ENCODE results near the gene RASGEF1B.
"Not testable (repeated sequence)": the region's sequence is repeated elsewhere in the genome, so short reads cannot be mapped to it uniquely, and the experiment has no call there.

The RASGEF1B gene

GRCh38 chr4:81426770-81427289, 44.9 kb downstream of the RASGEF1B start:
- no peak for DNase-seq

DNA sequence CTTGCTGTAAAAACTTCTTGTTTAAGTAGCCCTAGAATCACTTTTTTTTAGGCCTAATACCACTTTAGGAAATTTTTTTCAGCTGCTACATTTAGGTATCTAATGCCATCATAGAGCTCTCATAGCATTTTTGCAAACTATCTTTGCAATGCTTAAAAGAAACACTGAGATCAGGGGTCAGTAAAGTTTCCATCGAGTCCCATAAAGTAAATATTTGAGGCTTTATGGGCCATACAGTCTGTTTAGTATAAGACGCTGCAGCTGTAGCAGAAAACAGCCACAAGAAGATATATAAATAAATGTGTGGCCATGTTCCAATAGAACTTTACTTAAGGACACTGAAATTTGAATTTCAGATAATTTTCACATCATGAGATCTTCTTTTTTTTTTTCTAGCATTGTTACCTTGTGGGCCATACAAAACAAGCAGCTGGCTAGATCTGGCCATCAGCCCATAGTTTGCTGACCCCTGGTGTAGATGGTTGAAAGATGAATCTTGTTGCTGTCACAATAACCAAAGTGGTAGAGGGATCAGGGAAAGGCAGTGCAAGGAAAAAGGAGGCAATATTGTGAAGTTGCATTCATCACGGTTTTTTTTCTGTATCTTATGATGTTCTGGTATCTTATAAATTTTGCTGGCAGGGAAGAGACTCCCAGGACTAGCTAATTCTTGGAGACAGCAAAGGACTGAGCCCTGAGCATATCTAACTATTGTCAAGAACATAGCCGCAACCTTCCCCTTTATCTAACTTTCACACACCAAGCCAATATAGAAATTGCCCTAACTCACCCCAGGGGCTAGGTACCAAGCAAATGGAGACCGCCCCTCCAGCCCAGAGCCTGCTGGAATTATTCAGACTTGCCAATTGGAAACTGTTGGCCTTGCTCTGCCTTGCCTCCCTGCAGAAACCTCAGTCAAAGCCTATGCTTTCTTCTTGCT, 46.6 kb downstream of the RASGEF1B start:
- no peak for DNase-seq

- no peak for DNase-seq
Observed at GRCh38 chr4:81424336-81424735, 47.4 kb downstream of the RASGEF1B start.

GRCh38 chr4:81422595-81422994, 49.1 kb downstream of the RASGEF1B start:
- peak; percentile 17 for DNase-seq

DNA sequence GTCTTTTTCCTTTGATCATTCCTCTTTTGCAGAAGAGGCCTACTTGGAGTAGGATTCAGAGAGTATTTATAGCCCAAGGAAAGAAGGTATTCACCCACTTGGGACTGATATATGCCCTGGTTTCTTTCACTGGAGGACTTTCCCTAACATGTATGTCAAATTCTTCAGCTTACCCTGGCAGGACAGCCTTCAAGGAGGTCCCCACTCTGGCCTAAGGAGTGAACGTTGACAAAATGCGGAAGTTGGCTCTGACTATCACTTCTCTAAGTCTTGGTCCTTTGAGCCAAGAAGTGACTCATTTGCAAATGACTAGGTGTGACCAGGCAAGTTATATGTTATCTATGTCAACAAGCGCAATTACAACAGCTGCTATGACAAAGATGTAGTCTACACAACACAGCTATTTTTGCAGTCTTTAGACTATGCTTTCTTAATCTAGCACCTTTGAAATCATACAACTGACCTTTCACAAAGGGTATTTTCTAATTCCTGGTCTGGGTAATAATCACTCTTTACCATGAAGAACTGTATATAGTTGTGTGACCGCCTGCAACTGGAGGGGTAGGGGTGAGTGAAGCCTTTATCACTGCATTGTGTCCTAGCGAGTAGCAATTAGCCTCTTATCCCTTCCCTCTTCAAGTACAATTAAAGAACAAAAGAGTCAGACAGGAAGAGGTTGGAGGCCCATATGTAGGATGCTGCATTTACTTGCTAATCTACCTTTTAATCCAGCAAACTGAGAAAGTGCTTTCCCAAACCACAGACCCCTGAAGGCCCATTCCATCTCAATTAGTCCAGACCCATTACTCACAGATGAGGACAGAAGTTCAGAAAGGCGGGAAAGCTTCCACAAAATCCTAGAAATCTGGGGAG, 50.1 kb downstream of the RASGEF1B start:
- DNase-seq: peak; percentile 16

- DNase-seq: no peak
Observed at GRCh38 chr4:81418572-81418971, 53.1 kb downstream of the RASGEF1B start.

DNA sequence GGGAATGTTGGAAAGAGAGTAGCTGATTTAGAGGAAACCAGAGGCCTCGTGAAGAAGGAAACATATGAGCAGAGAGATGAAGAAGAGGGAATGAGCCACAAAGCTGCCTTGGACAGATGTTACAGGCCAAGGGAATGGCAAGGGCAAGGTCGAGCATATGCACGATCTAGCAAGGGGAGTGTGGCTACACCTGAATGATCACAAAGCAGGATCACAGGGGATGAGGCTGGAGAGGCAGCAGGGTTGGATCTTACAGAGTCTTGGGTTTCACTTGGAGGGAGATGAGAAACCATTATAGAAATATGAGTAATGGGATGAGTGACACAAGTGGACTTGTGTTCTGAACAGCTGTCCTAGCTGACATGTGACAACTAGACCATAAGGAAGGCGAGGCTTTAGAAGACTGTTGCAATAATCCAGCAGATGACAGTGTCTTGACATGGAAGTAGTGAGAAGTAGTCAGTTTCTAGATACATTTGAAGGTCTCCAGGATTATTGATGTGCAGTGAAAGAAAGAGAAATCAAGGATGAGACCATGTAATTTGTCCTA, 58.7 kb downstream of the RASGEF1B start:
- no peak for DNase-seq

DNA sequence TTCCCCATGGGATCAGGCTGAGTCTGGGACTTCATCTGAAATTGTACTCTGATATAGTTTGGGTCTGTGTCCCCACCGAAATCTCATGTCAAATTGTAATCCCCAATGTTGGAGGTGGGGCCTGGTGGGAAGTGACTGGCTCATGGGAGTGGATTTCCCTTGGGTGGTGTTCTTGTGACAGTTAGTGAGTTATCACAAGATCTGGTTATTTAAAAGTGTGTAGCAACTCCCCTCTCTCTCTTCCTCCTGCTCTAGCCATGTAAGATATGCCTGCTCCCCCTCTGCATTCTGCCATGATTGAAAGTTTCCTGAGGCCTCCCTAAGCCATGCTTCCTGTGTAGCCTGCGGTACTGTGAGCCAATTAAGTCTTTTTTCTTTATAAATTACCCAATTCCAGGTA, 61.0 kb downstream of the RASGEF1B start:
- DNase-seq: no peak

- DNase-seq: no peak
Observed at GRCh38 chr4:81409836-81410235, 61.9 kb downstream of the RASGEF1B start.

DNA sequence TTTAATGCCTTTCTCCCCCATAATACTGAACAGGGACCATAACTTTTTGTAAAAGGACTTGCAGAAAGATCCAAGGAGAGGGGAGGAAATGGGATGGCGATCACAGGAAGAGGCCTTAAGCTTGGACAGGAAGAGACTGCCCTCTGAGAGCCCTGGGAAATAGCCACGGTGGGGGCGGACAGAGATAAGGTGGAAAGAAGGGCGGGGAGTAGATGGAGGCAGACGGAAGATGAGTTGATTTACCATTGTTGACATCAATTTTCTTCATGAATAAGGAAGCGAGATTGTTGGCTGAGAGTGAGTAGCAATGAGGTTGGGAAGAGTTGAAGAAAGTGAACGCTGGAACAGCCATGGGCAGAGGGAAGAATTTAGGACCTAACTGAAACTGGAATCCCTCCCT, 63.4 kb downstream of the RASGEF1B start:
- no peak for DNase-seq

DNA sequence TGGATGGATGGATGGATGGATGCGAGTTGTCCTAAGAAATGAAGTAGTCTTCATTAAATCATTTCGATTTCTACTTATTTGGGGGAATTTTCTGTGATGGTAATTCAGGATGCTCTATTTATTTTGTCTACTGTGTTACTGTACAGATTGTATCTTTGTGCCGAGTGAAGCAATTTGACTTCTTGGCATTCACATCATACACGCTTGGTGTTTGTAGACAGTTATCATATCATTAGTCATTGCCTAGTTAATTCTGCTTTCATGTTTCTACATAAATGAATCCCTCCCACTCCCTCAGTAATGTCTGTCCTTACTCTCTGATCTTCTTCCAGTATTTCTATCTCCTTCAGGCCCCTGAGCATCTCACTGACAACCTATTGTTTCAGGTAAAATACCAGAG, 64.0 kb downstream of the RASGEF1B start:
- no peak for DNase-seq

DNA sequence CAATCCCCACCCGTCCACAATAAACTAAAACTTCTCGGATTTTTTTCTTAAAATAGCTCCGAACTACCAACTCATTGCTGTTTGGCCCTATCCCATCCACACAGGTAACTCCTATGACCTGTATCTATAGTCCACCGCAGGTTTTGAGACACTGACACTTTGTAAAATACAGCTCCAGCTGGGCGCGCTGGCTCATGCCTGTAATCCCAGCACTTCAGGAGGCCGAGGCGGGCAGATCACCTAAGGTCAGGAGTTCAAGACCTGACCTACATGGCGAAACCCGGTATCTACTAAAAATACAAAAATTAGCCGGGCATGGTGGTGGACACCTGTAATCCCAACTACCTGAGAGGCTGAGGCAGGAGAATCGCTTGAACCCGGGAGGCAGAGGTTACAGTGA, 65.2 kb downstream of the RASGEF1B start:
- not testable (repeated sequence) for DNase-seq

- DNase-seq: peak; percentile 75
Observed at GRCh38 chr4:81405900-81406401, 65.8 kb downstream of the RASGEF1B start.

DNA sequence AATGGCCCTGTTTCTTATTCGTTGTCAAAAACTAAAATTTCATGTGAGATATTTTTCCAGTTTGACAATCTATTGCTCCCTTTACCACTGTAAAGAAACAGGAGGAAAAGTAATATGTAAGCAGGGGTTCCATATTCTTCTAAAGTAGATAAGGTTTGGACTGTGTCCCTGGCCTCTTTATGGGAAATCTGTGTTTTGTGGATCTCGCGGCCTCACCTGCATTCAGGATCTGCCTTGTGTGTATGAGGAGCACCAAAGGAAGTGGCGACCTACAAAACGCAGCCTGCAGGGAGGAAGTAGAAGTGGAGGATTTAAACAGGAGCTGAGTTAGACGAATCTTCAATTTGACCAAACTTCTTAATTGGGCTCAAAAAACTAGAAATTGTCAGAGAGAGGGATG, 67.0 kb downstream of the RASGEF1B start:
- DNase-seq: no peak

GRCh38 chr4:81404294-81404693, 67.4 kb downstream of the RASGEF1B start:
- DNase-seq: no peak

DNA sequence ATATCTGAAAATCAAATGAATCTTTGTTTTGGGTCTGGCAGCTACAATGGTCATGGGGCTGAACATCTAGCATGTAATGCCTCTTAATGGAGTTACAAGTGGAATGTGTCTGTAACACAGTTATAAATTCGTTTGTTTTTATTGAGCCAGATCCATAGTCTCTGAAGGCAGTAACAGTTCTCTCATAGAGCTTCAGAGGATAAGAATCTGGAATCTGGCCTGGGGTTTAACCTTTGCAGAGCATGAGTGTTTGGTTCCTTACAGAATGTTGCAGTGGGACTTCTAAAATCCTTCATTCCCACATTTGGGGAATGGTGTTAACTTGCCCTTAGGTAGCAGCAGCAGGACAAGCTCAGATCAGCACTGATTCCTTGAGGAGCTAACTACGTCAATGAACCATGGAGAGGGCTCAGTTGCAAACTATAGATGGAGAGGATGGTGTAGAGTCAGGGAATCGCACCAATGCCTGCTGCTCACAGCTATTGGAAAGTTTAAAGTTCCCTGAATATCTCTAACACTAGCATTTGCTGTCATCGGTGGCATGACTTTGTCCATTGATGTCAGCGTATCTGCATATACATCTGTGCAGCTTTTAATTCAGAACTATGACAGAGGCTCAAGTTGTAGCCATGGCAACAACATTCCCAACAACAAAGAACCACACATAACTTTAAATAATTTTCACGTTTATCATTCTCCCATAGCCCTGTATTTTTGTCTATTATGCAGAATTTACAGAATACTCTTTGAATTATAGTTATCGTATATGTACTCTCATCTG, 72.2 kb downstream of the RASGEF1B start:
- no peak for DNase-seq

DNA sequence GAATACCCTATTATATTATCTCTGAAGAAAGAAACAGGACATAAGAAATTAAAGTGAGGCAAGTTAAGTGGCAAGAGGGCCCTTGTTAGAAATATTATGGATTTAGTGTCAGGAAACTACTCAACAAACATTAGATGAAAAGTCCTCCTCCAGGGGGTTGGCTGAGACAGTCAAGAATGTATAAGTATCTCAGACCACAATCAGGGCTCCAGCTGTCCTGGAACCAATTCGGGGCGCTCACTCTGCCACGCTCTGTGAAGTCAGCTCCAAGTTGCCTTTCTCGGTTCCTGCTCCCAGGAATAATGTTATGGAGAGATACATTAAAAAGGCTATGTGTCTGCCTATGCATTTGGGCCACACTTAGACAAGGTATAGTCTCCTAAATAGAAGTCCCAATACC, 73.3 kb downstream of the RASGEF1B start:
- no peak for DNase-seq

- DNase-seq: no peak
Observed at GRCh38 chr4:81397635-81398034, 74.1 kb downstream of the RASGEF1B start.

DNA sequence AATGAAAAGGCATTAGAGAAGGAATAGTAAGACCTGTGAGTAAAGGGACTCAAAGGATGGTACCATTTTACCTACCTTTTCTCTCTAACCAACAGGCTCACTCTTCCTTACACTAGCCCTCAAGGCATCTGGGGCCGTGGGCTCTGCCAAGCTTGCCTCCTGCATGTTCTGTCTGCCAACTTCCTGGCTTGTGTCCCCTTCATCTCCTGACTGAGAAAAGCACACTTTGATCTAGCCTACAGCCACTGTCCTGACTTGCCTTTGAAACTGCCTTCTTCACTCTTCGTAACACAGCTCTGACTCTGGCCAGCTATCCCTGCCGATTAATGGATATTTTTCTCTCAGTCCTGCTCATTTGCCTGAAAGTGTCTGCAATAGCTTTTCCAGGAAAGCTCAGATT, 76.5 kb downstream of the RASGEF1B start:
- DNase-seq: no peak

DNA sequence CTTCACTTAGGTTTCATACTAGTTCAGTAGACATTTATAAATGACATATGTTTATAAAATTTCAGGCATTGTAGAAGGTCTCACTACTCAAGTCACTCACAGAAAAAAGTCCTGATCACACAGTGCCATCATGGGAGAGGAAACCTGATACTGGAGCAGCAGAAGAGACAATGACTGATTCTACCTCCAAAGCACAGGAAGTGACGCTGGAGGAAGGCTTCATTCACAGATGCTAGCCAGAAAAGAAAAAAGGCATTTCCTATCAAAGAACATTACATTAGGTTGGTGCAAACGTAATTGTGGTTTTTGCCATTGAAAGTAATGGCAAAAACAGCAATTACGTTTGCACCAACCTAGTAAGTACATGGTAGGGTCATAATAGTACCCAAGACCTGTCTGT, 79.5 kb downstream of the RASGEF1B start:
- DNase-seq: no peak

DNA sequence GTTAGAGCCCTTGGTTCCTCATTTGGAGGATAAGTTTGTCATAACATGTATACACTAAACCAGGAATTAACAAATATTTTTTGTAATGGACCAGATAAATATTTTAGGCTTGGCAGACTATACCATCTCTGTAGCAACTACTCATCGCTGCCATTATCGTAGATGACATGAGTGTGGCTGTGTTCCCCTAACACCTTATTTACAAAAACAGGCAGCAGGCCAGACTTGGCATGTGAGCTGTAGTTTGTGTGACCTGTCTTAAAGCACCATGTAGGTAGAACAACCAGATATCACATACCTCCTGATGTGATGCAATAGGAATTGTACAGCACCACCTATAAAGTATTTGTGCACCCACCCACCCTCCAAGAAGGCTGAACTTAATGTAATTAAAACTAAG, 82.0 kb downstream of the RASGEF1B start:
- DNase-seq: no peak

DNA sequence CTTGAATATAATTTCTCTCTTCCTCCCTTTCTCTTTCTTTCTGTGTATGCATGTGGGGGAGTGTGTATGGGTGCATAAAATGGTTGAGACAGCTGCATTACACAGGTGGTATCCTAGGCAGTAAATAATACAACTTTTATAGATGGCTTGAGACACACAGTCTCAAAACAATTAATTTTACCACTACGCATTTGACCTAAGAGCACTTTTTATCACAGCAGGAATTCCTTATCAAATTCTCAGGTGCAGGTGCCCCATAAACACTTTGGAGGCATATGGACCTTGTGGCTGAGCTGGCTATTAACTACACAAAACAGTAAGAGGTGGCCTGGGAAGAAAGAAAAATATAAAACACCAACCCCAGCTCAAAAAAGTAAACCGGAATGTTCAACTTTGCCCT, 91.3 kb downstream of the RASGEF1B start:
- DNase-seq: no peak

Measured in activated CD4-positive, alpha-beta T cell treated with anti-CD3 and anti-CD28 coated beads, Interleukin-10, Interleukin-2, amounts not matched to agents 100 ng/mL and 50 ng/mL, durations not matched to agents 16 hours and 8 hours (primary cell).